Measurements from ENCODE around the gene THSD7B. TPM values are rescaled to one million over a fixed set of nuclear protein-coding genes. Genes with fewer than 3 reads are reported as not detected.

The THSD7B gene
- total RNA-seq, 1 donor from 2014 or later = 0.38 TPM

DNA sequence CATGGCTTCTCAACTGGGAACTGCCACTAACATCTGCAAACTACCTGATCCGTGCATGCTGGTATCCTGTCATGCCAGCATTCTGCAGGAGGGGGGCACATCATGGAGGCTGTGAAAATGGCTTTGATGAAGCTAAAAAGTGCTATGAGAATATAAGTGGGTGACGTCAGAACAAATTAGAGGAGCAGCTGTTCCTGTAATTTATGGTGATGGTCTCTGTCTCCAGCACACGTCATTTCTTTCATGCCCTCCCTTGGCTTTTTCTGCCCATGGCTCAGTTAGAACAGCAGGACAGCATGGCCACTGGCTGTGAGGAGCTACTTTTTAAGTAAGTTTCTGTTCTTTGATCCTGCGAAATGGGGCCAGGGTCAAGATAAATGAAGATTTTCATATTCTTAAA lies 466.3 kb downstream of the THSD7B start:
- TF ChIP-seq, protein P1, sequence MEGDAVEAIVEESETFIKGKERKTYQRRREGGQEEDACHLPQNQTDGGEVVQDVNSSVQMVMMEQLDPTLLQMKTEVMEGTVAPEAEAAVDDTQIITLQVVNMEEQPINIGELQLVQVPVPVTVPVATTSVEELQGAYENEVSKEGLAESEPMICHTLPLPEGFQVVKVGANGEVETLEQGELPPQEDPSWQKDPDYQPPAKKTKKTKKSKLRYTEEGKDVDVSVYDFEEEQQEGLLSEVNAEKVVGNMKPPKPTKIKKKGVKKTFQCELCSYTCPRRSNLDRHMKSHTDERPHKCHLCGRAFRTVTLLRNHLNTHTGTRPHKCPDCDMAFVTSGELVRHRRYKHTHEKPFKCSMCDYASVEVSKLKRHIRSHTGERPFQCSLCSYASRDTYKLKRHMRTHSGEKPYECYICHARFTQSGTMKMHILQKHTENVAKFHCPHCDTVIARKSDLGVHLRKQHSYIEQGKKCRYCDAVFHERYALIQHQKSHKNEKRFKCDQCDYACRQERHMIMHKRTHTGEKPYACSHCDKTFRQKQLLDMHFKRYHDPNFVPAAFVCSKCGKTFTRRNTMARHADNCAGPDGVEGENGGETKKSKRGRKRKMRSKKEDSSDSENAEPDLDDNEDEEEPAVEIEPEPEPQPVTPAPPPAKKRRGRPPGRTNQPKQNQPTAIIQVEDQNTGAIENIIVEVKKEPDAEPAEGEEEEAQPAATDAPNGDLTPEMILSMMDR (IDR thresholded peaks at IDR 0.05) = no peak
- Histone ChIP-seq H3K9me3 (no peaks in the 10 kb centered on the region), H3K27ac (no peak overlapping the region), H3K27me3 (ENCODE audit: low read depth) (no peaks in the 10 kb centered on the region), H3K36me3 (no peaks in the 10 kb centered on the region), H3K4me1 (no peaks in the 10 kb centered on the region), H3K4me3 (no peak overlapping the region)
- no peak for ATAC-seq
- DNase-seq = no peak
- intact Hi-C loops (cut with DNase I) = no loop called here

DNA sequence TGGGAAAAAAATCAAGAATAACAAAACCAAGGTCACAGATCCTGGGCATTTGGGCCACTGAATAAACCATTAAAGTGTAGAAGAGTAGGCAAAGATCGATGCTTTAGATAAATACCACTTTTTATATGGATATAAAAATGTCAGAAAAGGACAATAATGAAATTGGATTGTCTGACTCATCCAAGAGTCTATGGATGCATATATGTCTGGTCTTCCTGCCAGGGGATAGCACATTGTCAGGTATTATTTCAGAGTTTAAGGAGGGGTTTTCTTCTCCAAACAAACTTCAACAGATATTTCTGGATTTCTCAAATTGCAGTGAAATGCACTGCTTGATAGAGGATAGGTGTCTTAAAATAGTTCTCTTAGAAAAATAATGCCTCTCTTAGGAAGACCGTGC lies 466.7 kb downstream of the THSD7B start:
- no peak for DNase-seq
- H3K9me3 ChIP-seq = no peaks in the 10 kb centered on the region
- no peak for ATAC-seq
- no peaks in the 10 kb centered on the region for H3K4me1 ChIP-seq
- intact Hi-C loops (cut with DNase I) = no loop called here
- no peak overlapping the region for H3K4me3 ChIP-seq
- TF ChIP-seq, protein P1 (IDR thresholded peaks at IDR 0.05) = no peak
- H3K36me3 ChIP-seq = no peaks in the 10 kb centered on the region
- H3K27ac ChIP-seq = no peak overlapping the region
- H3K27me3 ChIP-seq (ENCODE audit: low read depth) = no peaks in the 10 kb centered on the region

DNA sequence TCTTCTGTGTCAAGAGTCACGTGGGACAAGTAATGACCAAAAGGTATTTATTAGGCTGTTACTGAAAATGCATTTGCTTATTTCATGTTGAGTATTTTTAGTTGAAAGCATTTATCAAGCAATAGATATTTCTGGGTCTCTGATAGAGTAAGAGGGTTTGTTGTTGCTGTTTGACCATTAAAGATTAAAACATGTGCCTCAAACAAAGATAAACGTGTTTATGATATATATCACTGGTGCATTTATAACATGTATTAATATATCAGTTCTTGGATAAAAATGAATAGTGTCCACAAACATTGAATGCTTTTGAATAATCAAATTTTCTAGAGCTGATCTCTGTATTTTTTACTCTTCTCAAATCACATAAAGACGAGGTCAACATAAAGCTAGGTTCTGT lies 467.7 kb downstream of the THSD7B start:
- intact Hi-C loops (cut with DNase I) = no loop called here
- DNase-seq = no peak

DNA sequence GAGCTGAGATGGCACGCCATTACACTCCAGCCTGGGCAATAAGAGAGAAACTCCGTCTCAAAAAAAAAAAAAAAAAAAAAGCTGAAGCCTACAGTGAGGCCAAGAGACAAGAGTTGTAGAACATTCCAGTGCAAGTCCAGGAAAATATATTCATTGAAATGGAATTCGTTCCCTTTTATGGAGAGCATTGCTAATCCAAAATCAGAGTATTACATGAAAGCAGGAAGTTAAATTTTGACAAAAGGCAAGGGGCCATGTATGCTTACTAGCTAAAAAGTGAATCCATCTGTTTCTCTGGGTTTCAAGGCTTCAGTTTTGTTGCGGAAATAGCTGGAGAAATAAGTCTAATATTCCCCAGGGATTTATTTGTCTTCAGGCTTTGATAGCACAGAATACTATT lies 471.7 kb downstream of the THSD7B start:
- no peak for DNase-seq

More for the DNA sequence above, 467.7 kb downstream of the THSD7B start:
- Histone ChIP-seq H3K9me3 (no peaks in the 10 kb centered on the region), H3K4me1 (no peaks in the 10 kb centered on the region), H3K27ac (no peak overlapping the region), H3K27me3 (ENCODE audit: low read depth) (no peaks in the 10 kb centered on the region), H3K4me3 (no peak overlapping the region), H3K36me3 (no peaks in the 10 kb centered on the region)
- no peak for ATAC-seq
- TF ChIP-seq, protein P1 (IDR thresholded peaks at IDR 0.05) = no peak

DNA sequence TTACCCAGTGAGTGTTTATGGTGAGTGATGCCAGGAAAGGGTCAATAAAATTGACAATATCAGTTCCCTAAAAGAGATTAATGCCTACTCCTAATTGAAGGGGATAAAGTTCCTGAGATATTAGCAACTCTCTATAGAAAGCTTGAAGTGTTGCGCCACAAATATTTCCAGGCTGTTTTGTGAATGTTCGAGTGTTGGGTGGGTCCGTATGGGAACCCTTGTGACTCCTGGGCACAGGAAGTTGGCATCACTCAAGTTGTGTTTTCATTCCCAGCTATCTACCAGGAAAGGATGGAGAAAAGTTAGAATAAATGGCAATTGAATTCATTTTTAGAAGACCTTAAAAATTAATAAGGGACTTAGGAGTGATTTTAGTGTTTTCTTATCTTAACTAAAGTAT lies 472.7 kb downstream of the THSD7B start:
- intact Hi-C loops (cut with DNase I) = no loop called here
- Histone ChIP-seq H3K4me1 (no peaks in the 10 kb centered on the region), H3K27me3 (ENCODE audit: low read depth) (no peaks in the 10 kb centered on the region), H3K36me3 (no peaks in the 10 kb centered on the region), H3K4me3 (no peak overlapping the region), H3K9me3 (no peaks in the 10 kb centered on the region), H3K27ac (no peak overlapping the region)
- DNase-seq = no peak
- peak in 1 of 2 donors; percentile 45 for ATAC-seq
- TF ChIP-seq, protein P1 (IDR thresholded peaks at IDR 0.05) = no peak

More for the DNA sequence above, 471.7 kb downstream of the THSD7B start:
- no peak overlapping the region for H3K27ac ChIP-seq
- H3K36me3 ChIP-seq = no peaks in the 10 kb centered on the region
- intact Hi-C loops (cut with DNase I) = no loop called here
- TF ChIP-seq, protein P1 (IDR thresholded peaks at IDR 0.05) = no peak
- H3K27me3 ChIP-seq (ENCODE audit: low read depth) = no peaks in the 10 kb centered on the region
- no peak overlapping the region for H3K4me3 ChIP-seq
- H3K9me3 ChIP-seq = no peaks in the 10 kb centered on the region
- no peak for ATAC-seq
- no peaks in the 10 kb centered on the region for H3K4me1 ChIP-seq
